Retinal pigment epithelial cell (primary cell): ENCODE data around the gene SDK1.

ENCODE experiments used
- DNase-seq: peaks from one replicate; pipeline ENCODE4 v3.0.0-alpha.2; 2010; ENCODE audit warnings: low read depth
- H3K4me3 ChIP-seq: 2 replicates; pipeline ENCODE4 v1.5.1; 2011; ENCODE audit warnings: mild to moderate bottlenecking, low read length, control low read depth, moderate library complexity
- CTCF ChIP-seq: conservative IDR thresholded peaks from 2 replicates; pipeline ENCODE4 v1.5.1; 2011; ENCODE audit warnings: low read depth, low read length, control low read depth, inconsistent platforms

The SDK1 gene

GRCh38 chr7:3844540-3845151, 543.6 kb downstream of the SDK1 start:
- H3K4me3 ChIP-seq: no peak overlapping the region
- no peak for DNase-seq
- no peak for TF ChIP-seq CTCF

GRCh38 chr7:3846738-3847137, 545.7 kb downstream of the SDK1 start:
- H3K4me3 ChIP-seq: no peak overlapping the region
- no peak for TF ChIP-seq CTCF
- DNase-seq: no peak

- no peak overlapping the region for H3K4me3 ChIP-seq
- no peak for DNase-seq
- no peak for TF ChIP-seq CTCF
Observed at GRCh38 chr7:3847336-3847735, 546.3 kb downstream of the SDK1 start.

GRCh38 chr7:3859431-3859830, 558.4 kb downstream of the SDK1 start:
- H3K4me3 ChIP-seq: no peak overlapping the region
- TF ChIP-seq CTCF: no peak
- no peak for DNase-seq

DNA sequence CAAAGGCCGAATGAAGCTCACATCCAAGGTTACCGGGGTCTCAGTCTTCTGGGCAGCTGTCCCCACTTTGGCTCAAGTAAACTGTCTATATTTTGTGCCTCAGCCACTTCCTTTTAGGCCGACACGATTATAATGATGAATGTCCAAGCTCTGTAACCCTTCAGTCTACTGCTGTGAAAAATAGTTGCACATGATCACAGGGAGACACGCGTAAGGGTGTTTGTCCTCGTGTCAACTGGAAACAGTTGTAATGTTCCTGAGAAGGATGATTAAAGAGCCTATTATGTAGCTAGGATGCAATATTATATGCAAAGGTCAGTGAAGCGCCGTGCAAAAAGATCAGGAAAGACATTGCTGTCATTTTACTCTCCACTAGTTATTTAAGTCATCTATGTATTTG, 559.9 kb downstream of the SDK1 start:
- H3K4me3 ChIP-seq: no peak overlapping the region
- no peak for TF ChIP-seq CTCF
- DNase-seq: no peak

GRCh38 chr7:3861386-3861785, 560.3 kb downstream of the SDK1 start:
- TF ChIP-seq CTCF: no peak
- no peak overlapping the region for H3K4me3 ChIP-seq
- no peak for DNase-seq

GRCh38 chr7:3861941-3862340, 560.9 kb downstream of the SDK1 start:
- no peak overlapping the region for H3K4me3 ChIP-seq
- no peak for TF ChIP-seq CTCF
- no peak for DNase-seq
